PFSK-1 (cell line): Measurements from ENCODE around the gene ENPP6.

Experiments
- FOXP2 ChIP-seq: optimal IDR thresholded peaks from 2 replicates; pipeline ENCODE3; 2011; ENCODE audit warnings: borderline replicate concordance, control low read depth, inconsistent platforms; ENCODE audit not compliant: insufficient read depth; ENCODE audit errors: extremely low read length, extremely low read depth
- POLR2AphosphoS5 ChIP-seq: IDR thresholded peaks from 2 replicates; pipeline ENCODE4 v1.6.1; 2012; ENCODE audit warnings: low read depth, mild to moderate bottlenecking, control low read depth, low read length, moderate library complexity
- REST ChIP-seq, 2 experiments: IDR thresholded peaks; 2 replicates each; pipeline versions ENCODE4 v1.6.1 to v1.8.0; 2011 to 2012; ENCODE audit warnings: low read depth in 2 of 2, low read length in 2 of 2, control low read depth in 1 of 2, inconsistent platforms in 1 of 2, mild to moderate bottlenecking in 1 of 2, moderate library complexity in 1 of 2; ENCODE audit not compliant: insufficient read depth in 1 of 2
- SIN3A ChIP-seq: IDR thresholded peaks from 2 replicates; pipeline ENCODE4 v1.6.1; 2012; ENCODE audit warnings: mild to moderate bottlenecking, low read length, moderate library complexity, borderline replicate concordance; ENCODE audit not compliant: insufficient read depth
- TAF1 ChIP-seq: IDR thresholded peaks from 2 replicates; pipeline ENCODE4 v1.6.1; 2012; ENCODE audit warnings: low read length, control low read depth, borderline replicate concordance; ENCODE audit not compliant: insufficient read depth

GRCh38 chr4:184142121-184143000 is 75.3 kb downstream of the ENPP6 start:
- TF ChIP-seq SIN3A (no peak), POLR2AphosphoS5 (no peak), REST (IDR thresholded peaks at IDR 0.05; ENCODE audit: insufficient read depth in 1 of 2, low read depth in 2 of 2, low read length in 2 of 2) (no peak), TAF1 (no peak), FOXP2 (no peak)
